ENCODE measurements around the gene DLGAP1.

DLGAP1 gene

GRCh38 chr18:3461704-3462103 is 993.4 kb downstream of the DLGAP1 start:
- in situ Hi-C loops (cut with MboI; ENCODE audit: low sequenced_read_pairs, unreplicated experiment) = no loop called here
- no peak for DNase-seq (ENCODE audit: low spot score)
- TF ChIP-seq CTCF (IDR thresholded peaks at IDR 0.05; ENCODE audit: borderline replicate concordance, control extremely low read depth, extremely low read depth, insufficient read depth, missing control alignments) = no peak

GRCh38 chr18:3460823-3461398 is 994.2 kb downstream of the DLGAP1 start:
- no peak for TF ChIP-seq CTCF (IDR thresholded peaks at IDR 0.05; ENCODE audit: borderline replicate concordance, control extremely low read depth, extremely low read depth, insufficient read depth, missing control alignments)
- in situ Hi-C loops (cut with MboI; ENCODE audit: low sequenced_read_pairs, unreplicated experiment) = no loop called here
- no peak for DNase-seq (ENCODE audit: low spot score)

GRCh38 chr18:3458952-3459853 is 995.9 kb downstream of the DLGAP1 start:
- in situ Hi-C loops (cut with MboI; ENCODE audit: low sequenced_read_pairs, unreplicated experiment) = loop anchor here (10.0 kb wide), 1 partner anchor 136 kb away; no protein-coding TSS in a partner anchor
- no peak for DNase-seq (ENCODE audit: low spot score)
- no peak for TF ChIP-seq CTCF (IDR thresholded peaks at IDR 0.05; ENCODE audit: borderline replicate concordance, control extremely low read depth, extremely low read depth, insufficient read depth, missing control alignments)

GRCh38 chr18:3458378-3458777 is 996.7 kb downstream of the DLGAP1 start:
- in situ Hi-C loops (cut with MboI; ENCODE audit: low sequenced_read_pairs, unreplicated experiment) = loop anchor here (10.0 kb wide), 1 partner anchor 136 kb away; no protein-coding TSS in a partner anchor
- no peak for DNase-seq (ENCODE audit: low spot score)
- no peak for TF ChIP-seq CTCF (IDR thresholded peaks at IDR 0.05; ENCODE audit: borderline replicate concordance, control extremely low read depth, extremely low read depth, insufficient read depth, missing control alignments)

GRCh38 chr18:3457261-3457724 is 997.8 kb downstream of the DLGAP1 start:
- in situ Hi-C loops (cut with MboI; ENCODE audit: low sequenced_read_pairs, unreplicated experiment) = loop anchor here (10.0 kb wide), 1 partner anchor 138 kb away; no protein-coding TSS in a partner anchor
- DNase-seq (ENCODE audit: low spot score) = no peak
- no peak for TF ChIP-seq CTCF (IDR thresholded peaks at IDR 0.05; ENCODE audit: borderline replicate concordance, control extremely low read depth, extremely low read depth, insufficient read depth, missing control alignments)

GRCh38 chr18:3456686-3457069 is 998.4 kb downstream of the DLGAP1 start:
- in situ Hi-C loops (cut with MboI; ENCODE audit: low sequenced_read_pairs, unreplicated experiment) = loop anchor here (10.0 kb wide), 1 partner anchor 138 kb away; no protein-coding TSS in a partner anchor
- no peak for DNase-seq (ENCODE audit: low spot score)
- TF ChIP-seq CTCF (IDR thresholded peaks at IDR 0.05; ENCODE audit: borderline replicate concordance, control extremely low read depth, extremely low read depth, insufficient read depth, missing control alignments) = no peak
